Upper lobe of right lung (tissue), 1 donor: Measurements from ENCODE around the gene ZXDC. TPM values are rescaled to one million over a fixed set of nuclear protein-coding genes. Genes with fewer than 3 reads are reported as not detected.

Source experiments
- ATAC-seq: fragments of 200-7000 bp; cut with Tn5 transposase; one replicate; pipeline ENCODE4 v1.9.1; 2020; ENCODE audit warnings: mild to moderate bottlenecking, moderate library complexity
- DNase-seq: peaks from one replicate; pipeline ENCODE4 v3.0.0-alpha.2; 2020
- H3K27ac ChIP-seq: fragments of 200-600 bp; one replicate; pipeline ENCODE4 v1.8.0; 2022
- H3K27me3 ChIP-seq: fragments of 200-600 bp; one replicate; pipeline ENCODE4 v1.8.0; 2022; ENCODE audit warnings: mild to moderate bottlenecking
- H3K36me3 ChIP-seq: fragments of 200-600 bp; one replicate; pipeline ENCODE4 v1.8.0; 2022
- H3K4me1 ChIP-seq: fragments of 200-600 bp; one replicate; pipeline ENCODE4 v1.8.0; 2022
- H3K4me3 ChIP-seq: fragments of 200-600 bp; one replicate; pipeline ENCODE4 v1.8.0; 2022; ENCODE audit warnings: mild to moderate bottlenecking
- H3K9me3 ChIP-seq: fragments of 200-600 bp; one replicate; pipeline ENCODE4 v1.8.0; 2022
- CTCF ChIP-seq: fragments of 200-600 bp; IDR thresholded peaks from one replicate; pipeline ENCODE4 v1.8.0; 2022; ENCODE audit warnings: antibody characterized with exemption
- intact Hi-C: fragments of 100-400 bp; cut with DNase I; formaldehyde crosslinking; loops from one replicate; pipeline ENCODE4 v1.11.0; 2022
- long read RNA-seq: library from polyadenylated mRNA; unstranded; transcript quantifications from one replicate; pipeline ENCODE4 v2.0.0, GENCODE V29; 2021
- total RNA-seq: library from RNA; stranded (reverse); fragmentation: NEBNext Ultra II Directional; extraction: Animal tissue kit (Norgen Biotek cat#: 25700); gene quantifications from one replicate; pipeline ENCODE4 v1.2.1, GENCODE V29; 2021
- donor health status: DM: no; HTN: yes; CAD: no; lungs with severe emphysema.

The ZXDC gene
- total RNA-seq = 40.3 TPM
- long read RNA-seq, full-length matches to known transcripts = 46 of 80 reads
- long read RNA-seq, partial matches to known transcripts = 15 of 80 reads
- long read RNA-seq, other reads (novel, unspliced or antisense) = 19 of 80 reads

- H3K4me1 ChIP-seq = peaks cover 43% of the 10 kb centered on the region
- H3K27ac ChIP-seq = peak within 1 kb of the TSS; percentile 90
- H3K4me3 ChIP-seq = peak within 1 kb of the TSS; percentile 77
- intact Hi-C loops = no loop called here
- peak; percentile 89 for ATAC-seq
- no peaks in the 10 kb centered on the region for H3K27me3 ChIP-seq
- H3K9me3 ChIP-seq = no peaks in the 10 kb centered on the region
- peak; percentile 33 for TF ChIP-seq CTCF
- peak; percentile 98 for DNase-seq
- peaks cover 13% of the 10 kb centered on the region for H3K36me3 ChIP-seq
Observed at GRCh38 chr3:126475413-126476114, at the start of gene ZXDC. TSS of gene ZXDC (minus strand) at chr3:126475891. CDS start at chr3:126475865, 26 bp downstream.

- intact Hi-C loops = no loop called here
- TF ChIP-seq CTCF = no peak
- ATAC-seq (no peak), DNase-seq (peak; percentile 56)
- Histone ChIP-seq H3K4me1 (no peaks in the 10 kb centered on the region), H3K4me3 (no peak overlapping the region), H3K9me3 (no peaks in the 10 kb centered on the region), H3K27ac (no peak overlapping the region), H3K27me3 (peaks cover 19% of the 10 kb centered on the region), H3K36me3 (no peaks in the 10 kb centered on the region)
Observed at GRCh38 chr3:126525091-126525852, 49.6 kb upstream of the ZXDC start.

- TF ChIP-seq CTCF = no peak
- Histone ChIP-seq H3K27ac (no peak overlapping the region), H3K4me3 (peak overlapping the region; percentile 43), H3K9me3 (no peaks in the 10 kb centered on the region), H3K36me3 (no peaks in the 10 kb centered on the region), H3K4me1 (no peaks in the 10 kb centered on the region), H3K27me3 (peaks cover 19% of the 10 kb centered on the region)
- intact Hi-C loops = no loop called here
- peak; percentile 31 for ATAC-seq
- DNase-seq = peak; percentile 74
Observed at GRCh38 chr3:126524429-126524988, 48.8 kb upstream of the ZXDC start.

GRCh38 chr3:126523745-126524428 lies 48.2 kb upstream of the ZXDC start, which contains the start of gene CHST13:
TSS of gene CHST13 (plus strand) at chr3:126524155. CDS start at chr3:126524333, 178 bp downstream.
- ATAC-seq = peak; percentile 78
- peak; percentile 78 for DNase-seq
- peak within 1 kb of the TSS; percentile 43 for H3K4me3 ChIP-seq
- H3K9me3 ChIP-seq = no peaks in the 10 kb centered on the region
- no peak for TF ChIP-seq CTCF
- intact Hi-C loops = no loop called here
- peaks cover 19% of the 10 kb centered on the region for H3K27me3 ChIP-seq
- H3K27ac ChIP-seq = no peak within 1 kb of the TSS
- no peaks in the 10 kb centered on the region for H3K36me3 ChIP-seq
- H3K4me1 ChIP-seq = no peaks in the 10 kb centered on the region

GRCh38 chr3:126522363-126522788 lies 46.7 kb upstream of the ZXDC start:
- DNase-seq = peak; percentile 71
- Histone ChIP-seq H3K9me3 (no peaks in the 10 kb centered on the region), H3K27ac (no peak overlapping the region), H3K4me1 (no peaks in the 10 kb centered on the region), H3K36me3 (no peaks in the 10 kb centered on the region), H3K4me3 (no peak overlapping the region), H3K27me3 (peaks cover 19% of the 10 kb centered on the region)
- ATAC-seq = peak; percentile 62
- TF ChIP-seq CTCF = peak; percentile 97
- intact Hi-C loops = no loop called here
